ENCODE results near the gene TPK1.

DNA sequence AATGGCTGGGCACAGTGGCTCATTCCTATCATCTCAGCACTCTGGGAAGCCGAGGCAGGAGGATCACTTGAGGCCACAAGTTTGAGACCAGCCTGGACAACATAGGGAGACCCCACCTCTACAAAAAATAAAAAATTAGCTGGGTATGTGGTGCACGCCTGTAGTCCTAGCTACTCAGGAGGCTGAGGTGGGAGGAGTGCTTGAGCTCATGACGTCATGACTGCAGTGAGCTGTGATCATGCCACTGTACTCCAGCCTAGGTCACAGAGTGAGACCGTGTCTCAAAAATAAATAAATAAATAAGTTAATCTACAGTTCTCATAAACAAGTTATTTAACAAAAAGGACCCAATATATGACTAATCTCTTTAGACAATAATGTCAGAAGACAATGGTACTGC lies 76.2 kb downstream of the TPK1 start:
- TF ChIP-seq TCF12 (IDR thresholded peaks at IDR 0.05) (no peak), TCF12 (CRISPR knock-in tag; IDR thresholded peaks at IDR 0.05) (no peak), CTCF (CRISPR knock-in tag; IDR thresholded peaks at IDR 0.05) (no peak), POLR2AphosphoS5 (IDR thresholded peaks at IDR 0.05; ENCODE audit: low read depth, low read length) (no peak), SIN3A (IDR thresholded peaks at IDR 0.05; ENCODE audit: borderline replicate concordance, low read depth, low read length) (no peak)
- TF ChIP-seq, protein P1, sequence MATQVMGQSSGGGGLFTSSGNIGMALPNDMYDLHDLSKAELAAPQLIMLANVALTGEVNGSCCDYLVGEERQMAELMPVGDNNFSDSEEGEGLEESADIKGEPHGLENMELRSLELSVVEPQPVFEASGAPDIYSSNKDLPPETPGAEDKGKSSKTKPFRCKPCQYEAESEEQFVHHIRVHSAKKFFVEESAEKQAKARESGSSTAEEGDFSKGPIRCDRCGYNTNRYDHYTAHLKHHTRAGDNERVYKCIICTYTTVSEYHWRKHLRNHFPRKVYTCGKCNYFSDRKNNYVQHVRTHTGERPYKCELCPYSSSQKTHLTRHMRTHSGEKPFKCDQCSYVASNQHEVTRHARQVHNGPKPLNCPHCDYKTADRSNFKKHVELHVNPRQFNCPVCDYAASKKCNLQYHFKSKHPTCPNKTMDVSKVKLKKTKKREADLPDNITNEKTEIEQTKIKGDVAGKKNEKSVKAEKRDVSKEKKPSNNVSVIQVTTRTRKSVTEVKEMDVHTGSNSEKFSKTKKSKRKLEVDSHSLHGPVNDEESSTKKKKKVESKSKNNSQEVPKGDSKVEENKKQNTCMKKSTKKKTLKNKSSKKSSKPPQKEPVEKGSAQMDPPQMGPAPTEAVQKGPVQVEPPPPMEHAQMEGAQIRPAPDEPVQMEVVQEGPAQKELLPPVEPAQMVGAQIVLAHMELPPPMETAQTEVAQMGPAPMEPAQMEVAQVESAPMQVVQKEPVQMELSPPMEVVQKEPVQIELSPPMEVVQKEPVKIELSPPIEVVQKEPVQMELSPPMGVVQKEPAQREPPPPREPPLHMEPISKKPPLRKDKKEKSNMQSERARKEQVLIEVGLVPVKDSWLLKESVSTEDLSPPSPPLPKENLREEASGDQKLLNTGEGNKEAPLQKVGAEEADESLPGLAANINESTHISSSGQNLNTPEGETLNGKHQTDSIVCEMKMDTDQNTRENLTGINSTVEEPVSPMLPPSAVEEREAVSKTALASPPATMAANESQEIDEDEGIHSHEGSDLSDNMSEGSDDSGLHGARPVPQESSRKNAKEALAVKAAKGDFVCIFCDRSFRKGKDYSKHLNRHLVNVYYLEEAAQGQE (IDR thresholded peaks at IDR 0.05; ENCODE audit: borderline replicate concordance in 1 of 2, low read depth in 1 of 2, low read length in 2 of 2): no peak

Measured in HepG2 (cell line).